ENCODE data around the gene MC2R. TPM values are rescaled to one million over a fixed set of nuclear protein-coding genes. Genes with fewer than 3 reads are reported as not detected.

MC2R gene
- total and polyA plus RNA-seq, 2 of the 4 experiments (the other 2 are of a cell fraction), result not detected

GRCh38 chr18:13934058-13934457 is 18.7 kb upstream of the MC2R start:
- Histone ChIP-seq H3K36me3 (ENCODE audit: control insufficient read depth, insufficient read depth, low read length) (no peaks in the 10 kb centered on the region), H3K9me3 (ENCODE audit: control insufficient read depth, insufficient read depth, low read length) (peaks cover 46% of the 10 kb centered on the region)

More at GRCh38 chr18:13934058-13934457, 18.7 kb upstream of the MC2R start:
- CTCF ChIA-PET, result no interaction called here
- no peak overlapping the region for H2AFZ ChIP-seq (replicated peaks; ENCODE audit: low read length, poor library complexity)
- no peak overlapping the region for H3K4ac ChIP-seq (ENCODE audit: low read depth, low read length)
- H2AK5ac ChIP-seq (ENCODE audit: low read depth, low read length), result no peak overlapping the region
- ATAC-seq (ENCODE audit: low read depth), result no peak
- no peaks in the 10 kb centered on the region for H3K9me1 ChIP-seq (ENCODE audit: insufficient read depth, low read length)
- no peak overlapping the region for H2BK5ac ChIP-seq (ENCODE audit: low read depth, low read length, poor library complexity, severe bottlenecking)
- no peak overlapping the region for H3K4me3 ChIP-seq (ENCODE audit: insufficient read depth, low read depth, low read length)
- H3K56ac ChIP-seq (ENCODE audit: extremely low read depth, insufficient read depth, low read length), result no peak overlapping the region
- no peak overlapping the region for H3K23ac ChIP-seq (ENCODE audit: low read depth, low read length)
- no peak overlapping the region for H4K5ac ChIP-seq (ENCODE audit: low read depth, low read length)
- H3K27me3 ChIP-seq (ENCODE audit: control insufficient read depth, insufficient read depth, low read length), result no peaks in the 10 kb centered on the region
- no peak overlapping the region for H2AK9ac ChIP-seq (replicated peaks; ENCODE audit: low read depth, low read length, poor library complexity)
- H2BK15ac ChIP-seq (ENCODE audit: low read depth, low read length), result no peak overlapping the region
- no peak for TF ChIP-seq CEBPB (IDR thresholded peaks at IDR 0.05; ENCODE audit: low read depth, low read length)
- TF ChIP-seq RFX5 (IDR thresholded peaks at IDR 0.05; ENCODE audit: low read depth, low read length), result no peak
- TF ChIP-seq MXI1 (IDR thresholded peaks at IDR 0.05; ENCODE audit: borderline replicate concordance, low read depth, low read length), result no peak
- no peak for TF ChIP-seq ELK1 (IDR thresholded peaks at IDR 0.05; ENCODE audit: borderline replicate concordance, low read depth, low read length)
- H2BK120ac ChIP-seq (ENCODE audit: low read depth, low read length), result no peak overlapping the region
- no peak overlapping the region for H3K4me2 ChIP-seq (ENCODE audit: low read depth, low read length)
- no peak overlapping the region for H2BK20ac ChIP-seq (ENCODE audit: low read depth, low read length)
- H3K9ac ChIP-seq (ENCODE audit: low read depth, low read length), result no peak overlapping the region
- no peak overlapping the region for H3K27ac ChIP-seq (ENCODE audit: insufficient read depth, low read length)
- no TSS peak for BruUV-seq (replicated peaks)
- in situ Hi-C loops (cut with MboI; ENCODE audit: low sequenced_read_pairs), result loop anchor here (10.0 kb wide), 1 partner anchor 49 kb away; no protein-coding TSS in a partner anchor
- H4K91ac ChIP-seq (ENCODE audit: insufficient read depth, low read depth, low read length), result no peak overlapping the region
- intact Hi-C loops (cut with micrococcal nuclease), result no loop called here
- H3K18ac ChIP-seq (ENCODE audit: low read depth, low read length), result no peak overlapping the region
- no peak overlapping the region for H3K14ac ChIP-seq (replicated peaks; ENCODE audit: low read depth, low read length)
- H3K79me1 ChIP-seq (ENCODE audit: low read depth in 1 of 2, low read length in 2 of 2), result no peaks in the 10 kb centered on the region
- H3K4me1 ChIP-seq (ENCODE audit: control insufficient read depth, insufficient read depth, low read length), result no peaks in the 10 kb centered on the region
- no peaks in the 10 kb centered on the region for H4K20me1 ChIP-seq (ENCODE audit: insufficient read depth, low read length)
- no peak for DNase-seq
- H4K8ac ChIP-seq (ENCODE audit: low read depth in 2 of 2, low read length in 2 of 2), result no peak overlapping the region
- WGBS, 2 experiments (ENCODE audit: extremely low coverage in 2 of 2, insufficient read length in 1 of 2), result no CpG with 5 or more reads among the region's 3 CpGs
- dilution Hi-C loops (cut with HindIII; ENCODE audit: low sequenced_read_pairs, unreplicated experiment), result no loop called here
- POLR2A ChIA-PET (ENCODE audit: unreplicated experiment), result no interaction called here

All from IMR-90 (cell line).